ENCODE data around the gene RNF13.
A peak's percentile ranks its signal among the peaks of the same experiment; 100 is the strongest.
"Not testable (repeated sequence)": the region's sequence is repeated elsewhere in the genome, so short reads cannot be mapped to it uniquely, and the experiment has no call there.

The RNF13 gene

DNA sequence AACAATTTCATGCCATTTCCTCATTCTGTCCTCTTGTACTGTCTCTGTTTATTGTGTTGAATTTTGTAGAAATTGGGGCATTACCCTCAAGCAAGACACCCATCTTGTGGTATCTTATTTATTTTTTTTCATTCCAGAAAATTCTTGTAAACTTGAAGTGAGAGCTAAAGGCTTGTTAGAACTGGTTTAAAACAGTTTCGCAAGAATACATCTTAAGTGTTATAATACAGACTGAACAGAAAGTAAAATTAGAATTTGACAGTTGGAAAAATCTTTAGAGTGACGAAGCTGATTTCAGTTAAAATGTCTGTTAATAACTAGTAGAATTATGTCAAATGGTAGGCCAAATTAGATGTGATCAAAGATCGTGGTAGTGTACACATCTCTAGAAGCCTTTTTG is 26.9 kb downstream of the RNF13 start:
- no peak for DNase-seq (ENCODE audit: low spot score)

DNA sequence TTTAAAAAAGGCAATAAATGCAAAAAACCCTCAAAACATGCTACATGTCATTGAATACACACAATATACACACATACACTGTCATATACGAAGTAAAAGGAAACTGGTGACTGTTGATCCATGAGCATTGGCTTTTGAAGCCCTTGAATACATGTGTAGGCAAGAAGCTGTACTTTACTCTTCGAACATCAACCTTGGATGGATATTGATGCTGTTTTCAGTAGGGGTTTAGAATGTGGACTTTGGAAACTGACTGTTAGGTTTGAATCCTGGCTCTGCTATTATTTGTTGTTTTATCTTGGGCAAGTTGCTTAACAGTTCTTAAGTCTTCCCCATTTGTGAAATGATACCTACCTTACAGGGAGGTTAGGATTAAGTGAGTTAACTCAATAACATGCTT is 30.5 kb downstream of the RNF13 start:
- DNase-seq (ENCODE audit: low spot score) = no peak

DNA sequence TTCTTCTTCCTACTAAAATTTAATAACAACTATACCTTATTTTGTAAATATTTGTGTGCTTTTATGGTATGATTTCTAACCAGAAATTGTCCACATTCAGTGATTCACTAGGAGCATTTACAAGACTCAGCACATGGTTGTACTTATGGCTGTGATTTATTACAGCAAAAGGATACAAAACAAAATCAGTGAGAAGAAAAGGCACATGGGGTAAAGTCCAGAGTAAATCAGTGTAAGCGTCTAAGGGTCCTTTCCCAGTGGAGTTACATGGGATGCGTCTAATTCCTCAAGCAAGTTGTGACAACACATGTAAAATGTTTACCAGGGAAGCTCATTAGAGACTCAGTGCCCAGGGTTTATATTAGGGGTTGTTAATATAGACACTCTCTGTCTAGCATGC is 31.1 kb downstream of the RNF13 start:
- no peak for DNase-seq (ENCODE audit: low spot score)

DNA sequence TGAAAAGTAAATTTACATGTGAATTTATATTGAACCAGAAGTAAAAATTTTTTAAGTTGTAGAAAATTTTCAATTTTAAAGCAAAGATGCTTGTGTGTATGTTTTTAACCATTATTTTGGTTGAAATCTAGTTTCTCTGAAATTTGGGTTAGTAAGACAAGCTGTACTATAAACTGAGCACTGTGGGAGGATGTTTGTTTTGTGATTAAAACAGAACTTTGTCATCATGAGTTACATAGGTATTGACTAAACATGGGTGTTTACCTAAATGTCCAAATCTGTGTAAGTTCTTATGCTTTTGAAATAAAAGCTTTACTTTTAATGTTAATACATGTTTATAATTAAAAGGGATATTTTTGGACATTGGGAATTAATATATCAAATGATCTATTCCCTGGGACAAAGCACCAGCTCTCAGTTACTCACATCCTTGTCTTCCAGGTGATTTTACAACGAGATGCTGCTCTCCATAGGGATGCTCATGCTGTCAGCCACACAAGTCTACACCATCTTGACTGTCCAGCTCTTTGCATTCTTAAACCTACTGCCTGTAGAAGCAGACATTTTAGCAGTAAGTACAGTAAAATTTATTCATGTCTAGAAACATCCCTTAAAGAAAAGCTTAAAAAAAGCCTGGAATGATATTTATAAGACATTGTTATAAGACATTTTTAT is 32.7 kb downstream of the RNF13 start:
- DNase-seq (ENCODE audit: low spot score) = no peak

DNA sequence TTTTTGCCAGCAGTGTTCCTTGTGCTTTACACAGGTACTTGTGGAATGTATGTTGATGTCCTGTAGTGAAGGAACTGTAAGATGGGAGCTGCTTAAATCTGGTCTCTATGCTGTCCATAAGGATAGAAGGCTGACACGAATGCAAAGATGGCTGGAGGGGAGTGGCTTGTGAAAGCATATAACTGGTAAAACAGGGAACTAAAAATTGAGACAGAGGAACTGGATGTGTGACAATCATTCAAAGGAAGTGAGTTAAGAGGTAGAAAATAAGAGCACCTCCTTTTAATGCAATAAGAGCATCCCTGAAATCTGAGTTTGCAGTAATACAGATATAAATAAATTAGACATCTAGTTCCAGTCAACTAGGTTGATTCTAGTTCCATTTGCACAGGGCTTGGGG is 35.2 kb downstream of the RNF13 start:
- DNase-seq (ENCODE audit: low spot score) = no peak

DNA sequence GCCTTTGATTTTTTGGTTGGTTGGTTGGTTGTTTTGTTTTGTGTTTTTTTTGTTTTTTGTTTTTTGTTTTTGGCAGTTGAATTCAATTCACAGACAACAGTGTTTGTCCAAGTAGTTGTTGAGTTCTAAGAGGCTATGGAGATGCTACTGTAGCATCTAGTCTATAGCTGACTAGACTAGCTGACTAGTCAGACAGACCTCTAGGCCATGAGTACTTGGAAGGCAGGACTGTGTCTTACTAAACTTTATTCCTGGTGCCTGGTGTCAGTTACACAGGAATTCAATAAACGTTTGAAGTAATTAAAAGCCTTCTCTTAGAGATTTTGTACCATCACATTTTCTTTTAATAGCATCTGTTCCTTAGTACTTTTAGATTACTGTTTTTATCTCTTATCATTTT is 35.7 kb downstream of the RNF13 start:
- no peak for DNase-seq (ENCODE audit: low spot score)

DNA sequence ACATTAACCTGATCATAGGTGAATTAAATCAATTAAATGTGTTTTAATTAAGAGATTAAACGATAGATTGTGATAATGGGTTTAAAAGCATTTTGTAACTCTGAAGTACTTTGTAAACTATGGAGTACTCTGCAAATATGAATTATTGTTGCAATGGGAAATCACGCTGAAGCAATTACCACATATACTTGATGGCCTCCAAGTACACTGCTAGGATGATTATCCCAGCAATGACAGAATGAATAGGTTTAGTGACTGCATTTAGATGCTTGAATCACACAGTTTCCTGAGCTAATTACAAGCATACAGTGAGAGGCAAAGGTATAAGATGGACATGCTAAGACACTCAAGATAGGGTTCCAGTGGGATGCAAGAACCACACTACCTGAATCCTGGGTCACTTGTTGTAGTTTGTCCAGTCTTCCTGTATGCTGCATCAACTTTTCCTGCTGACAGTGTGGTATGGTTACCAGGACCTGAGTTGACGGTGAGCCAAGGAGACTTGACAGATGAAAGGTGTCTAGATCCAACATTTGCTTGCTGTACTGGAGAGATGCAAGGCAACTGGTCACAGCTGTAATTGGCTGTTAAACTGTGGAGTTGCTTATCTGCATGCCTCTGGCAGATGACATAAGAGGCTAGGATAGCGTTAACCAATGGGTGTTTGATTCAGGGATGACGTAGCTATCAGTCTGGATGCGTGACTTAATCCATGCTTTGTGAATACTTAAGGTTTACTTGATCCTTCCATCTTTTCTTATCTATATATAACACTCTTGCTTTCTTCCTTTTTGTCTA is 38.0 kb downstream of the RNF13 start:
- DNase-seq (ENCODE audit: low spot score) = no peak

DNA sequence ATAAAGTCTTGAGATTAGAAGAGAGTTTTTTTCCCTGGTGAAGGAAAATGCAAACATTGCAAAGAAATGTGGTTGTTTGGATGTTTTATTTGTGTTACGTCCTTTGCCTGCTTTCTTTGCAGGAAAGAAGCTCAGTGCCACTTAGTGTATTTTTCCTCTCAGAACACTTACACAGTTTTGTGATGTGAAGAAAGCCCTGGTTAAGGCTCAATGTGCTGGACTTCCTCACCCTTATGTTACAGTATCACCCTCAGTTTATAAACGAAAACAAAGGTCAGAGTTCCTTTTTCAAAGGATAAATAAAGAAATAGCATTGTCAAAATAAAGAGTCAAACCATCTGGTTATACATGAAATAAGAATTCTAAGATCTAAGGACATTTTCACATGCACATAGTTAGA is 45.9 kb downstream of the RNF13 start:
- no peak for DNase-seq (ENCODE audit: low spot score)

DNA sequence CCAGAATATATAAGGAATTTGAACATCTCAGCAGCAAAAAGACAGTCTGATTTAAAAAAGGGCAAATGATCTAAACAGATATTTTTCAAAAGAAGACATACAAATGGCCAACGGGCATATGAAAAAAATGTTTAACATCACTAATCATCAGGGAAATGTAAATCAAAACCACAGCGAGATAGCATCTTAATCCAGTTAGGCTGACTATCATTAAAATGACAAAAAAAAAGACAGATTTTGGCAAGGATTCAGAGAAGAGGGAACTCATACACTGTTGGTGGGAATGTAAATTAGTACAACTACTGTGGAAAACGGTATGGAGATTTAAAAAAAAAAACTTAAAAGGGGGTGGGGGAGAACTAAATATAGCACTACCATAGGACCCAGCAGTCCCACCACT is 47.9 kb downstream of the RNF13 start:
- no peak for DNase-seq (ENCODE audit: low spot score)

DNA sequence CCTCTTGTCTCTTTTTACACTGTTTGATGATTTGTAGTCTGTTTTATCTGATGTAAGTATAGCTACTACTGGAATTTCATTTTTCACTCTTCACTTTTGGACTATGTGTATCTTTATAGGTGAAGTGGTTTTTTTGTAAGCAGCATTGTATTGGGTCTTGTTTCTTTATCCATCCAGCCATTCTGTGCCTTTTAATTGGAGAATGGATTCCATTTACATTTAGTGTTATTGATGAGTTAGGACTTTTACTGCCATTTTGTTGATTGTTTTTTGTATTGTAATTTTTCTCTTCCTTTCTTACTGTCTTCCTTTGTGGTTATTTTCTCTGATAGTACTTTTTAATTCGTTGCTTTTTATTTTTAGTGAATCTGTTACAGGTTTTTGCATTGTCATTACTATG is 54.5 kb downstream of the RNF13 start:
- no peak for DNase-seq (ENCODE audit: low spot score)

DNA sequence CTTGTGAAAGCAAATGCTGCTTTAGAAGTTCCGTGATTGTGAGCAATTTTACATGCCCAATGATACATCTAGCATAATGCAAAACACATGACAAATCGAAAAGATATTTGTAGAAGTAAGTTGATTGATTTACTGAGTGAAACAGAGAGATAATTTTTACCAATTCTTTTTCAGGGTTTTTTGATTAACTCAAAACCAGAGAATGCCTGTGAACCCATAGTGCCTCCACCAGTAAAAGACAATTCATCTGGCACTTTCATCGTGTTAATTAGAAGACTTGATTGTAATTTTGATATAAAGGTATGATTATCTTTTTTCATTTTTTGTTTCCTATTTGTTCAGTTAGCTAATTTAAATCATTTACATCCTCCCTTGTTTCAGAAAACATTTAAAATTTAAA is 58.8 kb downstream of the RNF13 start:
- no peak for DNase-seq (ENCODE audit: low spot score)

DNA sequence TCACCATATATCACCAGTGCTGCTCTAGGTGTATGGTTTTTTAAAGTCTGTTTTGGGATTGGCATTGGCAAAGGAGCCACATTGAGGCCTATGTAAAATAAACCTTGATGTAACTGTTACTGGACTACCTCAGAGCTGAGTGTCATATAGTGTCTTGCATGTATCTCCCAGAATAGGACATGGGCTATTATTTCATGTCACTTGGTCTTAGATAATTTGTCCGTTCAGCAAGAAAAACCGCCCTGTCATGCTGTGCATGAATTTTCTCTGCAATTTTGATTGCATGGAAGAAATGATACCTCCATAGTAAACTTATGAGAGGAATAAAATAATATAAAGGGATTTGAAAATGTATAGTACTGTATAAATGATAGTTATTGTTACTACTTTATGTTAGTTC is 59.6 kb downstream of the RNF13 start:
- DNase-seq (ENCODE audit: low spot score) = no peak

DNA sequence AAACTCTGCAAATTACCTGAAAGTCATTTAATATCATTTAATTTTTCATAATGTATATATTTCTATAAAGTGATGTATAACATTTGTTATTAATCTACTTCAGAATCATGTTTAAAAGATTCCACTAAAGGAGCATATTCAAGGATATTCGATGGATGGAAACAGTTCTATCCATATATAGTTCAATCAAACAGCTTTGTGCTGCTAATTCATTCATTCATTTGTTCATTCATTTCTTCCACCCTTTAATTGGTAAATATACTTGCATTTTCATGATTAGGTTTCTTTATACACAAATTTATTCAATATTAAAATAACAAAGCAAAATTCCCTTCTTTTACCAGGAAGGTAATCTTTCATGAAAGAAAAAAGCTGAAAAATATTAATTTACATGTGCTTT is 64.7 kb downstream of the RNF13 start:
- no peak for DNase-seq (ENCODE audit: low spot score)

DNA sequence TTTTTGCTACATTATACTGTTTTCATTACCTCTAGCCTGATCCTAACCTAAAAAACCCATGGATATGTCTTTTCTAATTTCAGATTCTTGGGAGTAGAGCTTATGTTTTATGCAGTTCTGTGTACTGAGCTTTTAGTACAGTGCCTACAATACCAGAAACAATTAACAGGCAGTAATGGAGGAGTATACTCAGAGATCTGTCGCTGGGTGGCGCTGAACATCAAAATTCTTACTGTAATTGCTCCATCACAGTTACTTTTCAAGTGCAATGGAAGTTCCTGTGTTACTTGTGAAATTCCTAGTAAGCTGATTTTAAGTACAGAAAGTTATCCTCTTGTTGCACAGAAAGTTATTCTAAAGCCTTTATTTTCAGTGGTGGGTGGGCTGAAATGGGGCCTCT is 66.9 kb downstream of the RNF13 start:
- DNase-seq (ENCODE audit: low spot score) = peak; percentile 46

DNA sequence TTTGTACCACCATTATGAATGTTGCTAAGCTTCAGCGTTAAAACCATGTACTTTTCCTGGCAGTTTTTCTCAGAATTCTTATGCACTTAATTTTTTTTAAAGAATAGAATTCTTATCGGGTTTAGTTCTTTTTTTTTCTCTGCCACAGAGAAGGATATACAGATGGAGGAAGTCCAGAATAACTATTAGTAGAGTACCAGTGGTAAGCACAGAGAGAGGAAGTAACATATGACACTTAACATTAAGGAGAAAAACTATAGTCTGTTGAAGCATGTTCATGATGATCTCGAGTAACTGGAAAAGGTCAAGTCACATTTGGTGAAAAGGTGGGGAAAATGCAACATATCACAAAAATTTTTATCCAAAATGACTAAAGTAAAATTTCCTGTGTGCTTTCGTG is 68.9 kb downstream of the RNF13 start:
- DNase-seq (ENCODE audit: low spot score) = no peak

DNA sequence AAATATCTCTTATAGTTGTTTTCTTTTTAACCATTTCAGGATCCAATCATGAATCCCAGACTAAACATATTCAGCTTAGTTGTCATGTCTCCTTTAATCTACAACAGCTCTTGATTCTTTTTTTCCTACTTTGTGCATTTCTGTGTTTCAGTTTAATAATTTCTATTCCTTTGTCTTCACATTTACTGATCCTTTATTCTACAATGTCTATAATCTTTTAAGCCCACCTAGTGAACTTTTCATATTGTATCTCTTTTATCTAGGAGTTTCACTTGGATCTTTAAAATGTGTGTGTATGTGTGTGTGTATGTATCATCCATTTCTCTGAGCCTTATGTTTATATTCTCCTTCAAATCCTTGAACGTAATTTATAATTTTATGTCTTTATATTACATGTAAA is 70.1 kb downstream of the RNF13 start:
- DNase-seq (ENCODE audit: low spot score) = no peak

DNA sequence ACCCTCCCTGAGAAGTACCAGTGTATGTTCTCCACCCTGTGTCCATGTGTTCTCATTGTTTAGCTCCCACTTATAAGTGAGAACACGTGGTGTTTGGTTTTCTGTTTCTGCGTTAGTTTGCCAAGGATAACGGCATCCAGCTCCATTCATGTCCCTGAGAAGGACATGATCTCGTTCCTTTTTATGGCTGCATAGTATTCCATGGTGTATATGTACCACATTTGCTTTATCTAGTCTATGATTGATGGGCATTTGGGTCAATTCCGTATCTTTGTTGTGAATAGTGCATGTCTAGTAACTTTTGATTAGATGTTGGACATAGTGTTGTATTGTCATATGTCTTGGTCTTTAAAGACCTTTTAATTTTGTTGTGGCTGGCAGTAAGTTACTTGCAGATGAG is 70.8 kb downstream of the RNF13 start:
- not testable (repeated sequence) for DNase-seq (ENCODE audit: low spot score)

DNA sequence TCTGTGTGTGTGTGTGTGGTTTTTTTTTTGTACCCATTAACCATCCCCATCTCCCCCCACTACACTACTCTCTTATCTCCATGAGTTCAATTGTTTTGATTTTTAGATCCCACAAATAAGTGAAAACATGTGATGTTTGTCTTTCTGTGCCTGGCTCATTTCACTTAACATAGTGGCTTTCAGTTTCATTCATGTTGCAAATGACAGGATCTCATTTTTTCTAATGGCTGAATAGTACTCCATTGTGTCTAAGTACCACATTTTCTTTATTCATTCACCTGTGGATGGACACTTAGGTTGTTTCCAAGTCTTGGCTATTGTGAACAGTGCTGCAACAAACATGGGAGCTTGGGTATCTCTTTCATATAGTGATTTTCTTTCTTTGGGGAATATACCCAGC is 71.8 kb downstream of the RNF13 start:
- DNase-seq (ENCODE audit: low spot score) = not testable (repeated sequence)

DNA sequence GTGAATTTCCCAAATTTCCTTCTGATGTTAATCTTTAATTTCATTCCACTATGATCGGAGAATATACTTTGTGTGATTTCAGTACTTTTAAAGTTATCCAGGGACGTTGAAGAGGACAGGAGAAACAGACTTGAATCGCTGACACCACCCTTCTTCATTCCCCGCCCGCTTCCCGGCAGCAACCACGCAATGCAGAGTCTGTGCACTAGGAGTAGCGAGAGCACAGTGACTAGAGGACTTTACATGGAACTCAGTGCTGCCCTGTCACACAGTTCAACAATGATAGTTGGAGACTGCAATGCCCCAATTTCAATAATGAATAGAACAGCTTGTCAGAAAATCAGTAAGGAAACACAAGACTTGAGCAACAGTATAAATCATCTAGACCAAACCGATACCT is 73.9 kb downstream of the RNF13 start:
- no peak for DNase-seq (ENCODE audit: low spot score)

DNA sequence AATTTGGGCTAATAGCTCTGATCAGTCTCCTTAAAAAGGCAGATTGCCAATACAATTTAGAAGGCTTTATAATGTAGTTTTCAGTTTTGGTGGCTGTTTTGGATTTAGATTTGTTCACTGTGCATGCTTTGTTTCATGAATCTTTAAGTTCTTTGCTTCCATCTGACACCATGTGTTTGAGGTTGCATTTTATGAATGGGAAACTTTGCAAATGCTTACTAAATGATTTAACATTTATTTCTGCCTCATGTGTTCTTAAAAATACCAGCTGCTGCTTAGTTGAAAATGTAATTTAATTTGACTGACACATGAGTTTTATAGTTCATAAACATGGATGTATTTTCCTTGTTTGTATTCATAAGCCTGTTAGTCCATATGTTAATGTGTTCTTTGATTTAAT is 78.6 kb downstream of the RNF13 start:
- peak; percentile 7 for DNase-seq (ENCODE audit: low spot score)

DNA sequence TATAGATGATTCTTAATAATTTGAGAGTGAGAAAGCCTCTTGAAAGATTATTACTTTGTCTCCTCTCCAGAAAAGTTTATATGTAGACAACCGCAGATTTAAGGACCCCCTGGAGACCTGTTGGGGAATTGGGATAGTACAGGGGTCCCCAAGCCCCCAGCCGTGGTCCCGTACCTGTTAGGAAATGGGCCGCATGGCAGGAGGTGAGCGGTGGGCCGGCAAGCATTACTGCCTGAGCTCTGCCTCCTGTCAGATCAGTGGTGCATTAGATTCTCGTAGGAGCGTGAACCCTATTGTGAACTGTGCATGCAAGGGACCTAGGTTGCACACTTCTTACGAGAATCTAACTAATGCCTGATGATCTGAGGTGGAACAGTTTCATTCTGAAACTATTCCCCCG is 79.4 kb downstream of the RNF13 start:
- DNase-seq (ENCODE audit: low spot score) = no peak

DNA sequence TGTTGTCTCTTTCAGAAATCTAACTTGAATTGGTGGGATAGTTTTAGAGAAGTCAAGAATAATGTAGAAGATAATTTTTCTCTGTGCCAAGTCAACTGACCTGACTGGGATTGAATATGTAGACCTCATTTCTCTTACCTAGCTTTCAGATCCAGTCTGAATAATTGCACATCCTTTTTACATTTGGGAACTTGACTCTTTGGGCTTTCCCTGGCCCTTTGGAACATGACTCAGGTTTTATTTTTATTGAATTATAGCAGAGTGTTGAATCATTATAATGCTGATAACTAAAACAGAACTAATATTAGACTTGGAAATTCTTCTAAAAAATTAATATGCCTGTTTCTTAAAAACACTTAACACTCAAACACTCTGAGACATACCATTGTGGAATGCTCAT is 81.2 kb downstream of the RNF13 start:
- no peak for DNase-seq (ENCODE audit: low spot score)

DNA sequence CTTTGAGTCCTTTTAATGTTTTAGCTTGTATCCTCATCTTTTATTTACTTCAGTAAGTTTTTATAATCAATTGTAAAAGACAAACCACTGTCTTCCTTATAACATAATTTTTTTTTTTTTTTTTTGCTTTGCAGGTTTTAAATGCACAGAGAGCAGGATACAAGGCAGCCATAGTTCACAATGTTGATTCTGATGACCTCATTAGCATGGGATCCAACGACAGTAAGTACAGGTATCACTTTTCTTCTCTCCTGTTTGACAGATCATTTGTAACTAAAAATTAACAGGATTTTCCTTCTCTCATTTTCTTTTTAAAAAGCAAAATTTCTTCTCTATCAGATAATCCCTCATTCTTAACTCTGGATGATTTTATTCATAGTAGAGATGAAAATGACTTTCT is 82.3 kb downstream of the RNF13 start:
- DNase-seq (ENCODE audit: low spot score) = no peak

DNA sequence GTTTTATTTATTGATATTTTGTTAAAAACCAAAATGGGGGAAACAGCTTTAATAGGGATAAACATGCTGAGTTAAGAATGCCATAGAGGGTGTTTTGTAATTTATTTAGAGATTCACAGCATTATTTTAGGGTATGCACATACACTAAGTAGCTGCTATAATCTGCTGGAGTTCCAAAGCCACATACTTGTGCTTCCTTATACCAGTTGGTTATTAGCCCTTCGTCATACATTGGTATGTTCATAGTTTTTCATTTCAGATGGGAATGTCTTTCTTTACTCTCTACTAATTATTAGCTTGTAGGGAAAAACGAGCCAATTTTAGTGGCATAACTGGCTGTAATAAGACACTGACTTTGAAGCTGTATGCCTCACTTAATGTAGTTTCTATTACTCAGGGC is 82.8 kb downstream of the RNF13 start:
- DNase-seq (ENCODE audit: low spot score) = no peak
